Cerebellar cortex (tissue), 1 donor: ENCODE measurements around the gene DMRTC1.
"Not testable (repeated sequence)": the region's sequence is repeated elsewhere in the genome, so short reads cannot be mapped to it uniquely, and the experiment has no call there.

Source experiments
- DNase-seq: peaks from one replicate; pipeline ENCODE4 v3.0.0-alpha.2; 2015; ENCODE audit warnings: low spot score

Gene DMRTC1, protein sequence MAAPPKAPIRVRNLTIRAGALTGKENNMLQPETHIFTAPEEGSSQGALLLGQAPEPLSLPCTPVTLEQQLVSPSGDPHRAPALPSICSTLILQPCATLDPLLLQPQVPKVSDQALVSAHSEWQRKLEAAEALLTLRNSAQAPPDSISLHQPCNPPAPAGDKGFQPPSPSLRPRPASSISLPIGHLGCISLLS

DNA sequence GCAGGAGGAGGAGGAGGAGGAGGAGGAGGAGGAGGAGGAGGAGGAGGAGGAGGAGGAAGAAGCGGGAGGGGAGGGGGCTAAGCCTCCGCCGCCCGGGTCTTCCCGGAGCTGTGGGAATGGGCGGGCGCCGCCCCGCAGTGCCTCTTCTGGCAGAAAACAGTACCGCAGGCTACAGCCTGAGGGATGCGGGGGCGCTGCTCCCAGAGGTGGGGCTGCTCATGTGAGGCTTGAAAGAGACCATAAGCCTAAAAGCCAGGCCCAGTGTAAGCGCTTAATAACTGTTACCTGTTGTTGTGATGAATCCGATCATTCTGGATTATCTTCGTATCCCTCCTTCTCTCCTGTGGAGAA is at the start of gene DMRTC1:
Gene DMRTC1, minus strand, starts transcription at position 19 of the 351 bp plus-strand sequence. CDS start 68,143 bp downstream, outside the sequence.
- DNase-seq, result not testable (repeated sequence)

DNA sequence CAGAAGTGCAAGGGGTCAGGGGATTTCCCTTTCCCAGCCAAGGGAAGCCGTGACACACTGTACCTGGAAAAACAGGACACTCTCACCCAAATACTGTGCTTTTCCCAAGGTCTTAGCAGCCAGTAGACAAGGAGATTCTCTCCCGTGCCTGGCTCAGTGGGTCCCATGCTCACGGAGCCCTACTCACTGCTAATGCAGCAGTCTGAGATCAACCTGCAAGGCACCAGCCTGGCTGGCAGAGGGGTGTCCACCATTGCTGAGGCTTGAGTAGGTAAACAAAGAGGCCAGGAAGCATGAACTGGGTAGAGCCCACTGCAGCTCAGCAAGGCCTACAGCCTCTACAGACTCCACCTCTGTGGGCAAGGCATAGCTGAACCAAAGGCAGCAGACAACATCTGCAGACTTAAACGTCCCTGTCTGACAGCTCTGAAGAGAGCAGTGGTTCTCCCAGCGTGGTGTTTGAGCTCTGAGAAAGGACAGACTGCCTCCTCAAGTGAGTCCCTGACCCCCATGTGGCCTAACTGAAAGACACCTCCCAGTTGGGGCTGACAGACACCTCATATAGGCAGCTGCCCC is 37.3 kb upstream of the DMRTC1 start:
- not testable (repeated sequence) for DNase-seq

DNA sequence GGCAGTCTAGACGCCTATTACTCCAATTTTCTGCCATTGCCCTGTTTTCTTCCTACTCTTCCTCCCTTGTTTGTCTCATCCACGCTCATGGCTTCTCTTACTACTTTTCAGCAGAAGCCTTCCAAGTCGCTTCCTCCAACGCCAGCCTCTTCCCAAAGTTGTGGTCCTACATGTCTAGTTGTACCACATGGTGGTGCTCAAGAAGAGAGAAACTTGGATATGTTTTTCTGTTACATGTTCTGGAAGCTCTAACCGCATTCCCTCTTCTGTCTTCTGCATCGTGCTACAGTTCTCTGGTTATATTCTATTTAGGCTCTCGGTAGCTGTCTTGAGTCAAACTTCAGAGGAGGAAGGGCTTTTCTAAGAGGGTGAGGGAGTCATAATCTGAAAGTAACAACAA is 31.2 kb upstream of the DMRTC1 start:
- not testable (repeated sequence) for DNase-seq

DNA sequence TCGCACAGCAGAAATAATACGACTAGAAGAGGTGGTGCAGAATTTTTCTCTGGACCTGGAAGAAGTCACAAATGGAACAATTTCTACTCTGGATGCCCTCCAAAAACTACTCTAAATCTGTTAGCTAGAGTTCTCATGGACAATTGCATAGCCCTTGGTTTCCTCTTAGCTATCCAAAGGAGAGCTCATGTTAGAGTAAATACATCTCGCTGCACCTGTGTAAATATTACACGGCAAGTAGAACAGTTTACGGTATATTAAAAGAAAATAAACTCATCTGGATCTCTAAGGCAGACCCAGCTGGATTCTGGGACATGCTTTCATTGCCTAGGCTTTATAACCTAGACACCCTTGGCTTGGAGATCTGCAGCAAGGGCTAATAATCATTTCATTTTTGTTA is 28.2 kb upstream of the DMRTC1 start:
- not testable (repeated sequence) for DNase-seq

DNA sequence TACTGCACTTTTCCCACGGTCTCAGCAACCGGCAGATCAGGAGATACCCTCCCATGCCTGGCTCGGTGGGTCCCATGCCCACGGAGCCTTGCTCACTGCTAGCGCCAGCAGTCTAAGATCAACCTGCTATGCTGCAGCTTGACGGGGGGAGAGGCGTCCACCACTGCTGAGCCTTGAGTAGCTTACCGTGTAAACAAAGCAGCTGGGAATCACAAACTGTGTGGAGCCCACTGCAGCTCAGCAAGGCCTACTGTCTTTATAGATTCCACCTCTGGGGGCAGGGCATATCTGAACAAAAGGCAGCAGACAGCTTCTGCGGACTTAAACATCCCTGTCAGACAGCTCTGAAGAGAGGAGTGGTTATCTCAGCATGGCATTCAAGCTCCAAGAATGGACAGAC is 16.3 kb upstream of the DMRTC1 start:
- not testable (repeated sequence) for DNase-seq

DNA sequence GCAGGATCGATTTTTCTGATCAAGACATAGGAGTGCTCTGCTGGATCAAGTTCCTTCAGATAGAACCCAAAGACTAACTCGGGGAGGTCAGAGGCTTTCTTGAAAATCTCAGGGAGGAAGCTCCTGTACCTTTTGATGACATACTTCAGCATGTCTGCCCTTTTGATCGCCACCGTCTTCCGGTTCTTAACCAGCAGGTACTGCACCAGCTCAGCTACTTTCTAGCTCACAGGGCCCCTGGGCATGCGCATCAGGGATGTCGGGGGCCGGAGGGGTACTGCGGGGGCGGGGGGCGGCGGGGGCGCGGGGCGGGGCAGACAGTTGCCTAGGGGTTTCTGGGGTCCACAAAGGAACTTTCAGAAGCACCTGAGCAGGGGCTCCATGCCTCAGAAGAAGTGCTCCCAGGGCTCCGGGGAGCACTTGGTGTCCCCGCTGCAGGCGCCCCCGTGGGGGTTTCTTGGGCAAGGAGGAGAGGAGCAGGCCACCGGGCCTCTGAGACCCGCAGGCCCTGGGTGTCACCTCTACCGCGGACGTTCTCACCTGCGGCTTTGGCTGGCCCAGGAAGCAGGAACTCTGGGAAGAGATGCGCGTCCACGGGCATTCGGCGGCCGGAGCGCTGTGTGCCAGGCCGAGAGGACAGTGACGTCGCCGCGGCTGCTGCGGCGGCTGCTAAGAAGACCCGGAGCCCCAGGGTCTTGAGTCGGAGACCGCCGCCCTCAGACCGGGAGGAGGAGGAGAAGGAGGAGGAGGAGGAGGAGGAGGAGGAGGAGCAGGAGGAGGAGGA is 410 bp downstream of the DMRTC1 start:
- DNase-seq, result not testable (repeated sequence)

DNA sequence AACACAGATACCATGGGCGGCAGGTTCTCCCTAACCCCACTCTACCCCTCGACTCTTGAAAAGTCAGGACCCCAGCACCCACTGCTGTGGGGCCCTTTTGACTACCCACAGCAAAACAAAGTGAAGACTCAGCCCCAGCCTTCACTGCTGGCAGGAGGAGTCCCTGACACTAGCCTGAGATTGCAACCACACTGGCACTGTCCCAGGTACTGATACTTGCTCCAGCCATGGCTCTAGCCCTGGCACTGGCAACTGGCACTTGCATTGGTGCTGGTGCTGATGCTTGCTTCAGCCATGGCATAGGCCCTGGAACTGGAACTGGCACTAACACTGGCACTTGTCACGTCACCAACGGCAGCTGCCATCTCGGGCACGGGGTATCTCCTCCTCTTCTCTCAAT is 1.4 kb downstream of the DMRTC1 start:
- DNase-seq, result not testable (repeated sequence)

DNA sequence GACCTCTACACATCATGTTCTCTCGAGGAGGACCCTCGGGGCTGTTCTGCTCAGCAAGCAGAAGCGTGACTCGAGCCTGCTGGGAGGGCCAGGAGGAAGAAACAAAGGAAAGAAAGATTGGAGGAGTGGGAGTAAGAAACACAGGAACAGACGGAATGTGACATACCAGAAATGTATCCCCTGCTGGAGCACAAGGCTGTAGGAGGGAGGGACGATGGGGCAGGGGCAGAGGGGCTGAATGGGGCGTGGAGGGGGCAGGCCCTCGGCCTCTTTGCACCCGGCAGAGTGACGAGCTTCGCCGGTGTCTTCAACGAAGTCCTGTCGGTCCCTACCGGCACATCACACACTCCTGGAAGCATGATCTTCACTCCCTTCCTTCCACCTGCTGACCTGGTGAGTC is 5.7 kb downstream of the DMRTC1 start, which contains the start of gene FAM236A:
Gene FAM236A, plus strand, starts transcription at position 301 of the 400 bp plus-strand sequence. Its CDS starts 57 bp downstream, at position 358.
- DNase-seq, result not testable (repeated sequence)

DNA sequence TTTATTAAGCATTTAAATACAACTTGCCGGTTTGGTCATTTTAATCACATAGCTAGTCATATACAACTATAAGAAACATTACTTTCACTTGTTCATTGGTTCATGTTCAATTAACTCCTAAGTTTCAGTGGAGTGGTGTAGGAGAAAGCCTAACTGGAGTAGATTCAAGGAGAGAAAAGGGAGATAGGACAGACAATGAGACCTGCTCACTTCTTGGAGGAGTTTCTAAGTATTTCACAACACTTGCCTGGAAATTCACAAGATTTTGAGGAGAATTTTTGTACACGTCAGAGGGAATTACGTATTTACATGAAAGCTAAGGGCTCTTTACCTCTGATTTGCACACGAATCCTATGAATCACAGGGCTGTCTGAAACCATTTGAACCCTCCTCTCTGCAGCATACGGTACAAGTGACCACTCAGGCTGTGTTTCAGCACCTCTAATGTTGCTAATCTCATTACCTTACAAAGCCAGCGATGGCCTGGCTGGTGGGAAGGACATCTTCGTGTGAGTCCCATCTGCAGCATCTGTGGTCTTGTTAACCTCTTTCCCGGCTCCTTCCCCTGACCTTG is 6.7 kb downstream of the DMRTC1 start:
- DNase-seq, result not testable (repeated sequence)

DNA sequence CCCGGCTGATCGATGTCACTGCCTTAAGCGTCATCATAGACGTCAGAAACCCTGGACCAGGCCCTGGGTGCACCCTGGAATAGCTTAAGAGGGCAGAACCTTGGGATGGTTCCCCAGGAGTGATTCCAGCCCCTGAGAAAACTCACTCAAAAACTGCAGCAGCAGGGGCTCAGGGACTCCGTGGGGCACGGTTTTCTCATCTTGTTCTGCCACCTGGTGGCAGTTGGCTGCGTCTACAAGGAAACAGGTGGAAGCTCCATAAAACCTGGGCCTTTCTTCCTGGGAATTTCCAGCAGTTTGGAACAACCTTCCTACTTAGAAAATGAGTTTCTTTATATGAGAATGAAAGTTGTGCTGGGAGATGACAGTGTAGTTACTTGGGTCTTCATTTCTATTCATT is 7.2 kb downstream of the DMRTC1 start:
- DNase-seq, result not testable (repeated sequence)

DNA sequence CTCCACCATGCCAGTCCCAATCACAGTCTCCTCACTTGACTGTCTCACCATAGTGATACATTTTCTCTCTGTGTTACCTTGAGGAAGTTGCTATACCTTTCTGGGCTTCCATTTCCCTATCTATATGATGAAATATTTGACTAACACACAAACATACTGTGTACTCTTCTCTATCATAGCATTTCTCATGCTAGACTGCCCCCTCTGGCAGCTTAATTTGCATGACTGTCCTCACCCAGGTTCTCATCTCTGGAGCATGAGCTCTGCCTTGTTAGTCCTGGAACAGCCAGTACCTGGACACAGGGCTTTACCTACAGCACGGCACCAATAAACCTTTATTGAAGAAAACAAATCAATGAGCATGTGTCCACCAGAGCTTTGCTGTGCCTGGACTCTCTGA is 11.4 kb downstream of the DMRTC1 start:
- not testable (repeated sequence) for DNase-seq

DNA sequence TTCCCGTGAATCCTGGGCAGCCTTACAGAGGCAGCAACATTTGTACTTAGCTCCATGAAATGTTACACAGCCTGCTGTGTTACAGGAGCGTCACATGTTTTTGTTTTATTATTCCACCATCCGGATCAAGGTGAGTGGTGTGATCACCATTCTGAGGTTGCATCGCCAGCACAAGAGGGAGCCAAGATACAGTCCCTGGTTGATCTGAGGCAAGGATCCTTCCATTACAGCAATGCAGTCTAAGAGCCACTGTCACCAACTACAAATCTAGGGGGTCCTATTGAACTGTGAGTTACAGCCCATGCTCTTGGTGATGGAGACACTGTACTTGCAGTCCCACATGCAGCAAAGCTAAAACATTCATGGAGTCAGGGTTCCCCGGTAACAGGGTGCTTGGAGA is 27.5 kb downstream of the DMRTC1 start:
- not testable (repeated sequence) for DNase-seq

DNA sequence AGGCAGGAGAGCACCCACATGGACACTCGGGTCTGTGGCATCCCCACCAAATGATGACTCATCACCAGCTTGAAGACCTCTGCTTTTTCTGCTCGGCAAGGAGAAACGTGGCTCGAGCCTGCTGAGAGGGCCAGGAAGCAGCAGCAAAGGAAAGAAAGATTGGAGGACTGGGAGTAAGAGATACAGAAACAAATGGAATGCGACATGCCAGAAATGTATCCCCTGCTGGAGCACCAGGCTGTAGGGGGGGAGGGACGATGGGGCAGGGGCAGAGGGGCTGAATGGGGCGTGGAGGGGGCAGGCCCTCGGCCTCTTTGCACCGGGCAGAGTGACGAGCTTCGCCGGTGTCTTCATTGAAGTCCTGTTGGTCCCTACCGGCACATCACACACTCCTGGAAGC is 31.3 kb downstream of the DMRTC1 start, which contains the start of gene FAM236C:
Gene FAM236C, plus strand, starts transcription at position 301 of the 400 bp plus-strand sequence. CDS start 100 bp downstream, outside the sequence.
- not testable (repeated sequence) for DNase-seq

DNA sequence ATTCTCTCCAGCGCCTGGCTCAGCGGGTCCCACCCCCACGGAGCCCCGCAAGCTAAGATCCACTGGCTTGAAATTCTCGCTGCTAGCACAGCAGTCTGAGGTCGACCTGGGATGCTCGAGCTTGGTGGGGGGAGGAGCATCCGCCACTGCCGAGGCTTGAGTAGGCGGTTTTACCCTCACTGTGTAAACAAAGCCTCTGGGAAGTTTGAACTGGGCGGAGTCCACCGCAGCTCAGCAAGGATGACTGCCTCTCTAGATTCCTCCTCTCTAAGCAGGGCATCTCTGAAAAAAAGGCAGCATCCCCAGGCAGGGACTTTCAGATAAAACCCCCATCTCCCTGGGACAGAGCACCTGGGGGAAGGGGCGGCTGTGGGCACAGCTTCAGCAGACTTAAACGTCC is 53.9 kb downstream of the DMRTC1 start:
- DNase-seq, result not testable (repeated sequence)

DNA sequence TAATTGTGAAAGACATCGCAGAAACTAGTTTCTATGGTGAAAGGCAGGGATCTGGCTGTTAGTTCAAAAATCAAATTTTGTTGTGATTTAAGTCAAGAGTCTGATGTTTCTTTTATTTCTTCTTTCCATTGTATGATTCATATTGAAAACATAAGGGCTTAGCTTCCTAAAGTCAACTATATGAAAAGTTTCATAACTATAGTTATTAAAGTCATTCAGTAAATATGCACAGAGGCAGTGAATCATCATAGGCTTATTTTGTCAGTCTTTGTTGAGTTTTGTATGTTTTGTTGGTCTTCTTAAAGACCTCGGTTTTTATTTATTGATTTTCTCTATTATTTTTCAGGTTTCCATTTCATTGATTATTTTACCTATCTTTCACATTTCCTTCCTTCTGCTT is 60.7 kb downstream of the DMRTC1 start:
- DNase-seq, result not testable (repeated sequence)

DNA sequence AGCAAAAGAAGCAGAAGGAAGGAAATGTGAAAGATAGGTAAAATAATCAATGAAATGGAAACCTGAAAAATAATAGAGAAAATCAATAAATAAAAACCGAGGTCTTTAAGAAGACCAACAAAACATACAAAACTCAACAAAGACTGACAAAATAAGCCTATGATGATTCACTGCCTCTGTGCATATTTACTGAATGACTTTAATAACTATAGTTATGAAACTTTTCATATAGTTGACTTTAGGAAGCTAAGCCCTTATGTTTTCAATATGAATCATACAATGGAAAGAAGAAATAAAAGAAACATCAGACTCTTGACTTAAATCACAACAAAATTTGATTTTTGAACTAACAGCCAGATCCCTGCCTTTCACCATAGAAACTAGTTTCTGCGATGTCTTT is 106.1 kb downstream of the DMRTC1 start:
- not testable (repeated sequence) for DNase-seq

DNA sequence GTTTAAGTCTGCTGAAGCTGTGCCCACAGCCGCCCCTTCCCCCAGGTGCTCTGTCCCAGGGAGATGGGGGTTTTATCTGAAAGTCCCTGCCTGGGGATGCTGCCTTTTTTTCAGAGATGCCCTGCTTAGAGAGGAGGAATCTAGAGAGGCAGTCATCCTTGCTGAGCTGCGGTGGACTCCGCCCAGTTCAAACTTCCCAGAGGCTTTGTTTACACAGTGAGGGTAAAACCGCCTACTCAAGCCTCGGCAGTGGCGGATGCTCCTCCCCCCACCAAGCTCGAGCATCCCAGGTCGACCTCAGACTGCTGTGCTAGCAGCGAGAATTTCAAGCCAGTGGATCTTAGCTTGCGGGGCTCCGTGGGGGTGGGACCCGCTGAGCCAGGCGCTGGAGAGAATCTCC is 112.9 kb downstream of the DMRTC1 start:
- not testable (repeated sequence) for DNase-seq
